NT2/D1 (cell line): ENCODE data around the gene EOMES.
A peak's percentile ranks its signal among the peaks of the same experiment; 100 is the strongest.

Source experiments
- DNase-seq: peaks from one replicate; pipeline ENCODE4 v3.0.0-alpha.2; 2011; ENCODE audit warnings: low read depth, low spot score
- H3K27me3 ChIP-seq: 2 replicates; pipeline ENCODE4 v1.6.0; 2011; ENCODE audit warnings: mild to moderate bottlenecking; ENCODE audit not compliant: insufficient read length, insufficient read depth
- H3K36me3 ChIP-seq: 2 replicates; pipeline ENCODE4 v1.6.1; 2011; ENCODE audit warnings: mild to moderate bottlenecking, low read length, mixed read lengths; ENCODE audit not compliant: insufficient read depth, insufficient read length
- H3K4me1 ChIP-seq: 2 replicates; pipeline ENCODE4 v1.5.1; 2011; ENCODE audit not compliant: insufficient read depth, insufficient read length
- H3K4me3 ChIP-seq: 2 replicates; pipeline ENCODE4 v1.5.1; 2011; ENCODE audit warnings: low read depth; ENCODE audit not compliant: insufficient read length
- H3K9ac ChIP-seq: 2 replicates; pipeline ENCODE4 v1.6.0; 2011; ENCODE audit warnings: low read depth; ENCODE audit not compliant: insufficient read length
- H3K9me3 ChIP-seq: 2 replicates; pipeline ENCODE4 v1.5.1; 2011; ENCODE audit warnings: mild to moderate bottlenecking, low read length; ENCODE audit not compliant: insufficient read depth
- SUZ12 ChIP-seq: IDR thresholded peaks from 2 replicates; pipeline ENCODE4 v1.6.1; 2011; ENCODE audit not compliant: insufficient read length, insufficient read depth; ENCODE audit errors: extremely low read depth
- YY1 ChIP-seq: IDR thresholded peaks from 2 replicates; pipeline ENCODE4 v1.6.1; 2011; ENCODE audit not compliant: insufficient read length, insufficient read depth
- ZNF274 ChIP-seq: IDR thresholded peaks from 2 replicates; pipeline ENCODE4 v1.6.1; 2011; ENCODE audit warnings: mild to moderate bottlenecking, low read depth, low read length

Gene EOMES

DNA sequence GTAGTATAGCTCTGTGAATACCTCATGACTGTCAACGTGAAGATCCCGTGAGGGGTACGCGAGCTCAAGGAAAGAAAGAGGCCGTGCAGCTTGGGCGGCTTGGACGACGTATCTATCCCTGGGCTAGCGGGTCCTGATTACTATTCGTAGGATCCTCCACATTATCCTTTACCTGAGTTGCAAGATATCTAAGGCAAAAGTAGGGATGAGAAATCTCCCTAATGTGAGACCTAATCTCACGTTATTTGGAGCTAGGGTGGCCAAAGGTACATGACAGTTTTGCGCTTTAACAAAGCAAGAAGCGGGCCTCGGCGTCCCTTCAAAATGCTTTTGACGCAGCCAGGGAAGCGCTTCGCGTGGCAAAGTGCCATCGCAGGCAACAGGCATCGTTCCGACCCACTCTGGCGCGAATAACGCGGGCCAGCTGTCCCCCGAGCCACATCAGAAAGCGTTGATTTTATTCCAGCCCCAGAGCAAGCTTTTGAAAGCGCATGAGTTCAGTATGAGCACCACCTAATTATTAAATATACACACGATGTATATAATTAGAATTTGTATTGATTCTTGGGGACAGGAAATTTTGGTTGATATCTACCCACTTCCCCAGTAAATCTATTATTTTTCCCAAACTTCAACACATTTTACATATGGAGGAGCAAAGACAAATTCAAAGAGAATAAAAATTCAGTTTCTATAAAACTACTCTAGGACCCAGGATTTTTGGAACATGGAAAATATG, 2.5 kb upstream of the EOMES start:
- Histone ChIP-seq H3K4me1 (peaks cover 8% of the 10 kb centered on the region), H3K4me3 (no peak overlapping the region), H3K36me3 (no peaks in the 10 kb centered on the region), H3K9me3 (no peaks in the 10 kb centered on the region), H3K27me3 (peaks cover 94% of the 10 kb centered on the region), H3K9ac (no peak overlapping the region)
- TF ChIP-seq SUZ12 (peak; percentile 53), ZNF274 (no peak), YY1 (no peak)
- no peak for DNase-seq

DNA sequence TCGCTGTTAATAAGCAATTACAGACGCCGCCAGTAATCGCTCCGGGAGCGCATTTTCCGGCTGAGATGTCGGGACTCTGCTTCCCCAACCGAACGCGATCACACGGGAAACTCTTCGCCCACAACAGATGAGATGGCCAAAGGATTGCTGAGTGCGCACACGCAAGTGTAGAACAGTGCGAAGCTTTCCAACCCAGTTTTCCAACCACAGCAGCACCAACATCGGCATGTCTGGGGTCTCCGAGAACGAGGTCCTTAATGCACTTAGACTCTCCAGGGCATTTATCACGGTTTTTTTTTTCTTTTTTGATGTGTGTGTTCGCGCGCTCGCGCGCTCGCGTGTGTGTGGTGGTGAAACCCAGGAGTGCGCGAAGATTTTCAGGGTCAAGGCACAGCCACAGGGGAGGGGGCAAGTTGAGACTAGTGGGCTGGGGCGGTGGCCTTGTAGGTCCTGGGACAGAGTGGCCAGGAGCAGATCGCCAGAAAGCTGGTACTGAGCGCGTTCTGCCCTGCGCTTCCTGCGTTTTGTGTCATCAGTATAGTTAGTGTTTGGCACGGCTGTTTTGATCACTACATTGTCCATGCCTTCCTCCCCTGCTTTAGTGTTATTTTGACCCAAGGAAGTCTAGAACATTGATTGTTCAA, 1.8 kb upstream of the EOMES start:
- no peaks in the 10 kb centered on the region for H3K36me3 ChIP-seq
- TF ChIP-seq ZNF274: no peak
- peak; percentile 74 for TF ChIP-seq SUZ12
- no peak for TF ChIP-seq YY1
- H3K4me3 ChIP-seq: no peak overlapping the region
- H3K27me3 ChIP-seq: peaks cover 94% of the 10 kb centered on the region
- H3K9ac ChIP-seq: no peak overlapping the region
- H3K4me1 ChIP-seq: peaks cover 4% of the 10 kb centered on the region
- H3K9me3 ChIP-seq: no peaks in the 10 kb centered on the region
- no peak for DNase-seq

- Histone ChIP-seq H3K27me3 (peaks cover 95% of the 10 kb centered on the region), H3K4me3 (no peak overlapping the region), H3K4me1 (peaks cover 4% of the 10 kb centered on the region), H3K36me3 (no peaks in the 10 kb centered on the region), H3K9ac (no peak overlapping the region), H3K9me3 (no peaks in the 10 kb centered on the region)
- no peak for DNase-seq
- TF ChIP-seq YY1 (no peak), SUZ12 (no peak), ZNF274 (no peak)
Measured at GRCh38 chr3:27723456-27723814, 1.3 kb upstream of the EOMES start.

DNA sequence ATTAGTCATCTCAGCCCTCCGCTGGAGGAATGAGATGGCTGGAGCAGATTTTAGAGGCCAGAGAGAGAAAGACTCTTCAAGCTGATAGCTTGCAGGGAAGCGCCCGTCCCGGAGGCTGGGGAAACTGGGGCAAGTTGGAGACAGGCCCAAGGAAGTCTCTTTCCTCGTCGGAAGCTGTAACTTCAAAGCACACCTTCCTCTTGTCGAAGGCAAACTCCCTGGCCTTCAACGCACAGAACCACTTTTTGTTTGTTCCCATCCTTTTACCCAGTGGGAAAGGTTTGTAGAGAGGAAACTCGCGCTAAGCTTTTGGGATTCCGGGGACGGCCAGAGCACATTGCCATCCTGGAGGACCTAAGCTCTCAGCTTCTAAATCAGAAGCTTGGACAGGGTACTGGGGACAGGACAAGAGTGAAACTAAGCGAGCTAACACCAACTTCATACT, 900 bp upstream of the EOMES start:
- no peak overlapping the region for H3K4me3 ChIP-seq
- peaks cover 4% of the 10 kb centered on the region for H3K4me1 ChIP-seq
- H3K9ac ChIP-seq: no peak overlapping the region
- peaks cover 96% of the 10 kb centered on the region for H3K27me3 ChIP-seq
- no peaks in the 10 kb centered on the region for H3K36me3 ChIP-seq
- TF ChIP-seq YY1: no peak
- peak; percentile 10 for TF ChIP-seq SUZ12
- no peak for TF ChIP-seq ZNF274
- DNase-seq: no peak
- no peaks in the 10 kb centered on the region for H3K9me3 ChIP-seq

DNA sequence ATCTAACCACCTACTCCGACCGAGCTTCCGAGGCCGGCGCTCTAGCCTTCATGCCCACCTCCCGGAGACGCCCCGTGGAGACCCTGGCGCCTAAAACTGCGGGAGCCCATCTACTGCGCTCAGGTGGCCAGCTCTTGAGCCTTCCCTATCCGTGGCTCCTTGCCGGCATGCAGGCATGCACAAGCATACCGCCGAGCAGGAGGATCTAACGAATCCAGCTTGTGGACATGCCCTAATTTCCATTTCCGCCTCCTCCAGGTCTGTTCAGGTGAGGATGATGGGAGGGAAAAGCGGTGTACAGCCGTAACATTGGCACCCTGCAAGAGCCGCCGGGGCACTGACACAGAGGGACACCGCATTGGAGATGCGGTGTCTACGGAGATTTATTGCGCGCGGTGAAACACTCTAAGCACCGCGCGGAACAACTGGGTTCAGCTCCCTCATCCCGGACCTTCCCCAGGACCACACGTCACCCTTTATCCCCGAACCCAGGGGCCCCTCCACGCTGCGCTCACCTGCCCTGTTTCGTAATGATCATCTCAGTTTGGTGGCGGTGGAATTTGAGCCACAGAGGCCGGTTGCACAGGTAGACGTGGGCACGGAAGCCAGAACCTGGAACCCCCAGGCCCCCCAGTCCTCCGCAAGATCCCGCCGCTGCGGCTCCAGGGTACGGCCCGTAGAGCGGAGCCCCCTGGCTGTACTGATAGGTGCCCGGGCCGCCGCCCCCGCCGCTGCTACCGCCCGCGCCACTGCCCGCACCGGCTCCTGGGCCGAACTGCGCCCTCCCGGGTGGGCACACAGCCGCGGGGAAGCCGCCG, 1.0 kb downstream of the EOMES start:
- H3K27me3 ChIP-seq: peaks cover 96% of the 10 kb centered on the region
- no peak for TF ChIP-seq SUZ12
- TF ChIP-seq YY1: no peak
- no peak for TF ChIP-seq ZNF274
- no peaks in the 10 kb centered on the region for H3K36me3 ChIP-seq
- H3K4me3 ChIP-seq: peak overlapping the region; percentile 51
- no peak for DNase-seq
- peaks cover 4% of the 10 kb centered on the region for H3K4me1 ChIP-seq
- peak overlapping the region; percentile 65 for H3K9ac ChIP-seq
- H3K9me3 ChIP-seq: no peaks in the 10 kb centered on the region

DNA sequence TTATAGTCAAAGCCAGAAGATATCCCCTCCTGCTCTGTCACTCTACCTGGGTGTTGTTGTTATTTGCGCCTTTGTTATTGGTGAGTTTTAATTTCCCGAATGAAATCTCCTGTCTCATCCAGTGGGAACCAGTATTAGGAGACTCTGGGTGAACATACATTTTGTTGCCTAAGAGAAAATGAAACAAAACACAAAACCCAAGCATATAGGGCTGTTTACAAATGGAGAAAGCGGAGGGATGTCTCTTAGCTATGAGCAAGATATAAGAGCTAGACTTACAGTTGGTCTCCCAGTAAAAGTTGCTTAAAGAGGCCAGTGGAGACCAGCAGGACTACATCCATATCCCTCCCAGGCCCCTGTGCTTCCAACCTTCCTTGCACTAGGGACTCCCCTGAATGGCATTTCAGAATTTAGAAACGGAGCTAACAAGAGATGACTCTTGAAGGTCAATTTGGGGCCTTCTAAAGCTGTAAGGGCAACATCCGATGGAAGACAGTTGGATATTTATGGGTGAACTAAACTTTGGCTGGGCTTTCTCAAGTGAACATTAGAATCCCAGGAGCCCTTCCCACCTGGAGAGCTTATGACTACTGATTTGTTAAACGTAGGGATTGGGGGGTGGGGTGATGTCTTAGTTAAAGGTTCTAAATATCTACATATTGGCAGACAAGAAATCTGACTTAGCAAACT, 2.7 kb downstream of the EOMES start:
- DNase-seq: no peak
- Histone ChIP-seq H3K9me3 (no peaks in the 10 kb centered on the region), H3K9ac (no peak overlapping the region), H3K27me3 (peaks cover 96% of the 10 kb centered on the region), H3K4me1 (peaks cover 10% of the 10 kb centered on the region), H3K36me3 (no peaks in the 10 kb centered on the region), H3K4me3 (no peak overlapping the region)
- TF ChIP-seq SUZ12 (no peak), ZNF274 (no peak), YY1 (no peak)

- DNase-seq: no peak
- TF ChIP-seq YY1 (no peak), SUZ12 (no peak), ZNF274 (no peak)
- Histone ChIP-seq H3K9ac (no peak overlapping the region), H3K36me3 (no peaks in the 10 kb centered on the region), H3K4me1 (peaks cover 8% of the 10 kb centered on the region), H3K27me3 (peaks cover 96% of the 10 kb centered on the region), H3K4me3 (no peak overlapping the region), H3K9me3 (no peaks in the 10 kb centered on the region)
Measured at GRCh38 chr3:27718459-27718858, 3.7 kb downstream of the EOMES start.
